MG63 (cell line): Measurements from ENCODE around the gene GZMA. TPM values are rescaled to one million over a fixed set of nuclear protein-coding genes. Genes with fewer than 3 reads are reported as not detected.

ENCODE experiments used
- DNase-seq: peaks from one replicate; pipeline ENCODE4 v3.0.0-alpha.2; 2020
- H3K27me3 ChIP-seq: fragments of 250-450 bp; sonication (Bioruptor Pico); 2 replicates; pipeline ENCODE4 v1.5.1; 2020; ENCODE audit warnings: mild to moderate bottlenecking, moderate library complexity
- H3K36me3 ChIP-seq: fragments of 250-450 bp; sonication (Bioruptor Pico); 2 replicates; pipeline ENCODE4 v1.5.1; 2020; ENCODE audit warnings: mild to moderate bottlenecking, moderate library complexity
- H3K4me3 ChIP-seq: fragments of 250-450 bp; sonication (Bioruptor Pico); 2 replicates; pipeline ENCODE4 v1.5.1; 2020; ENCODE audit warnings: mild to moderate bottlenecking, moderate library complexity
- H3K9me3 ChIP-seq: fragments of 250-450 bp; sonication (Bioruptor Pico); 2 replicates; pipeline ENCODE4 v1.5.1; 2020; ENCODE audit warnings: mild to moderate bottlenecking, moderate library complexity
- total RNA-seq: library from RNA; depleted of rRNA; stranded (reverse); fragments of >200 nt; shearing (Covaris generic); gene quantifications from 2 replicates; pipeline ENCODE4 v1.2.3, GENCODE V29; 2014; ENCODE audit warnings: low replicate concordance; rRNA removed

GZMA gene
- total RNA-seq, 1 experiment from 2014 or later = not detected

DNA sequence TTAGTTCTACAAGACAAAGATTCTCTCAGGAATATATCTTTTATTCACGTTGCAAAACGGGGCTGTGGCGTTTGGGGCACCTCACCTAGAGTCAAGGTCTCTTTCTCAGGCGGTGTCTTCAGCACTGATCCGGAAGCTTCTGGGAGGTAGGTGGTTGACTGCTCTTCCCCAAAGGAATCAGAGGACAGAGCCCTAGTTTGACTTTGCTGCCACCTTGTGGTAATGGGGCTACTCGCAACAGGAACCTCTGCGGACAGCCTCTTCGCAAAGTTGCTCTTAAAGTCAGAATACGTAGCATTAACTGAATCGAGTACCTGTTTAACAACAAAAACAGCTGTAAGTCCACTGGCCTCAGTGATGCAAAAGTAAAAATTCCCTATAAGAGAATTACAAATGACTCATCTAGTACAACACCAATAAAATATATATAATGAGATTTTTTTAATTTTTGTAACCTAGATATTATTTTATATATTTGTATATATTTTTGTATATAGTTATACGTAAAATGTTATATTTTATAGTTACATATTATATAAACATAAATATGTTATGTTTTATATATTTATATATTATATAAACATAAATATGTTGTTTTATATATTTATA lies 44.2 kb downstream of the GZMA start:
- Histone ChIP-seq H3K27me3 (no peaks in the 10 kb centered on the region), H3K4me3 (no peak overlapping the region), H3K36me3 (no peaks in the 10 kb centered on the region), H3K9me3 (no peaks in the 10 kb centered on the region)
- DNase-seq = peak; percentile 64

DNA sequence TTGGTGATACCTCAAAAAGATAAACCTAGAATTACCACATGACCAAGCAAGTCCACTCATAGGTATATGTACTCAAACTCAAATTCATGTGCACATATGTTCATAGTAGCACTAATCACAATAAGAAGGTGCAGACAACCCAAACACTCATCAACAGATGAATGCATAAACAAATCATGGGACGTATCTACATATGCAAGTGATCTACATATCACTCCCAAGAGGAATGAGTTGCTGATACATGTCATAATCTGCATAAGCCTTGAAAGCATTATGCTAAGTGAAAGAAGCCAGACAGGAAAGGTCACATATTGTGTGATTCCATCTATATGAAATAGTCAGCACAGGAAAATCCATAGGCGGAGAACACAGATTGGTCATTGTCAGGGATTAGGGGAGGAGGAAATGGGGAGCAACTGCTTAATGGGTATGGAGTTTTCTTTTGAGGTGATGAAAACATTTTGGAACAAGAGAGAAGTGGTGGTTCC lies 46.9 kb downstream of the GZMA start:
- DNase-seq = no peak
- no peaks in the 10 kb centered on the region for H3K9me3 ChIP-seq
- H3K27me3 ChIP-seq = no peaks in the 10 kb centered on the region
- H3K36me3 ChIP-seq = no peaks in the 10 kb centered on the region
- no peak overlapping the region for H3K4me3 ChIP-seq

DNA sequence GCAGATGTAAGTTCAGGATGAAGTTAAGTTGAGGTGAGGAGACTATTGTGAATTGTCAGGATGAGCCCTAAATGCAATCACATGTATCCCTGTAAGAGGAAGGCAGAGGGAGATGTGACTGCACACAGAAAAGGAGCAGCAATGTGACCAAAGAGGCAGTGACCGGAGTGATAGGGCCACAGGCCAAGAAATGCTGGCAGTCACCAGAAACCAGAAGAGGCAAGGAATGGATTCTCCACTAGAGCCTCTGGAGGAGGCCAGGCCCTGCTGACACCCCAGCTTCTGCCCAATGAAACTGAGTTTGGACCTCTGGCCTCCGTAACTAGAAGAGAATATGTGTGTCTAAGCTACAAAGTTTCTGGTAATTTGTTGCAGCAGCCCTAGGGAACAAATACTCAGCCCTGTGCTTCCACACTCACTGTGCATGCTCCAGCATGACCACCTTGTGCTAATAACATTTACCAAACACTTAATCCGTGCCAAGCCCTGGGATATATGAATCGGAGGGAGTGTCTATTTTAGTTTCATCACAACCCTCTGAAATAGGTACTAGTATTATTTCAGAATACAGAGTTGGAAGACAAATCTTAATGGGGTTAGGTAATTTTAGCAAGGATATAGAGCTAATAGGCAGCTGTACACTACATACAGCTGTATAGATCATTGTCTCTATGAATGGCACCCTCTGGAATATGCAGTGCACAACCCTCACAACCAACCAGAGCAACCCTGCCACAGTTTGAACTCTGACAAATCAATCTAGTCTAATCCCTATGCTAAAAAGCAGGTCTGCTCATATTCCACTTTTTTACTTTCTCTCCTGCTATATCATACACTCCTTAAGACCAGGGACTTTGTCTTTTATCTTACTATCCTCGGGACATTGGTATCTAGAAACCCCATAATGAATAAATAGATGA lies 49.7 kb downstream of the GZMA start:
- H3K9me3 ChIP-seq = no peaks in the 10 kb centered on the region
- no peak overlapping the region for H3K4me3 ChIP-seq
- no peaks in the 10 kb centered on the region for H3K27me3 ChIP-seq
- H3K36me3 ChIP-seq = no peaks in the 10 kb centered on the region
- DNase-seq = peak; percentile 58

GRCh38 chr5:55154873-55155272 lies 52.4 kb downstream of the GZMA start:
- Histone ChIP-seq H3K9me3 (no peaks in the 10 kb centered on the region), H3K4me3 (no peak overlapping the region), H3K36me3 (no peaks in the 10 kb centered on the region), H3K27me3 (no peaks in the 10 kb centered on the region)
- no peak for DNase-seq

Other genes with a start within 250 kb of the GZMA start
- 0.07 TPM in 1 of 2 replicates, not detected in the other for gene ESM1, start 117.1 kb upstream of the GZMA start, total RNA-seq
- not detected in 2 replicates for gene GZMK, start 78.4 kb upstream of the GZMA start, total RNA-seq
- gene GPX8, start 57.5 kb downstream of the GZMA start, total RNA-seq = 40.7 and 59.3 TPM in 2 replicates
- not detected in 2 replicates for gene CDC20B, start 70.5 kb downstream of the GZMA start, total RNA-seq
- 7.1 TPM in 1 of 2 replicates, not detected in the other for gene MCIDAS, start 124.7 kb downstream of the GZMA start, total RNA-seq
- gene CCNO, start 131.0 kb downstream of the GZMA start, total RNA-seq = 0.39 and 0.89 TPM in 2 replicates
- 18.4 and 32.9 TPM in 2 replicates for gene DHX29, start 205.0 kb downstream of the GZMA start, total RNA-seq
- 73.7 and 136 TPM in 2 replicates for gene MTREX, start 205.3 kb downstream of the GZMA start, total RNA-seq